Thyroid gland (tissue), 4 donors: ENCODE measurements around the gene SCP2. TPM values are rescaled to one million over a fixed set of nuclear protein-coding genes. Genes with fewer than 3 reads are reported as not detected.
A peak's percentile ranks its signal among the peaks of the same experiment; 100 is the strongest.

Experiments
- DNase-seq, 2 donors: peaks; one replicate each; pipeline ENCODE4 v3.0.0-alpha.2; 2019
- H3K27ac ChIP-seq, 3 donors: fragments of 200-600 bp; sonication (generic); 1 replicate in 2 of 3; 2 replicates in 1 of 3; pipeline ENCODE4 v1.5.1; 2016 to 2019; ENCODE audit warnings: mild to moderate bottlenecking in 1 of 3, moderate library complexity in 1 of 3
- H3K27me3 ChIP-seq: fragments of 200-600 bp; sonication (generic); one replicate; pipeline ENCODE4 v1.5.1; 2019
- H3K36me3 ChIP-seq, 2 donors: fragments of 200-600 bp; sonication (generic); one replicate each; pipeline ENCODE4 v1.5.1; 2016 to 2019
- H3K4me1 ChIP-seq, 2 donors: fragments of 200-600 bp; sonication (generic); one replicate each; pipeline ENCODE4 v1.5.1; 2017 to 2019
- H3K4me3 ChIP-seq, 3 donors: fragments of 200-600 bp; sonication (generic); replicated peaks in 1 of 3; 1 replicate in 2 of 3; 2 replicates in 1 of 3; pipeline ENCODE4 v1.5.1; 2016; ENCODE audit warnings: mild to moderate bottlenecking in 1 of 3
- H3K9me3 ChIP-seq: fragments of 200-600 bp; sonication (generic); one replicate; pipeline ENCODE4 v1.5.1; 2017
- POLR2A ChIP-seq, 2 donors: fragments of 450-650 bp; IDR thresholded peaks; one replicate each; pipeline ENCODE4 v1.6.1; 2017; ENCODE audit warnings: antibody characterized with exemption in 2 of 2, mild to moderate bottlenecking in 2 of 2, moderate library complexity in 1 of 2
- WGBS, 2 donors: methylation state at CpG; one replicate each; pipeline ENCODE4 v1.1.5; 2017; 5-methylcytosine and 5-hydroxymethylcytosine counted together
- intact Hi-C: fragments of 100-400 bp; cut with DNase I; formaldehyde crosslinking; loops from one replicate; pipeline ENCODE4 v1.15.1; 2023
- total RNA-seq, 4 donors: library from RNA; depleted of rRNA; stranded (reverse); fragments of >200 nt; gene quantifications; one replicate each; pipeline ENCODE4 v1.2.3, GENCODE V29; 2016
- TF ChIP-seq, protein P1 (sequence below), 6 experiments: fragments of 200-600 bp in 3 of 6; fragments of 450-650 bp in 3 of 6; sonication (generic) in 3 of 6; IDR thresholded peaks; one replicate each; pipeline ENCODE4 v1.5.1; 2016 to 2019; ENCODE audit warnings: antibody characterized with exemption in 6 of 6, mild to moderate bottlenecking in 2 of 6, inconsistent platforms in 1 of 6, moderate library complexity in 1 of 6

The SCP2 gene
- total RNA-seq, 4 donors from 2014 or later, result 114 to 181 (median 164) TPM

DNA sequence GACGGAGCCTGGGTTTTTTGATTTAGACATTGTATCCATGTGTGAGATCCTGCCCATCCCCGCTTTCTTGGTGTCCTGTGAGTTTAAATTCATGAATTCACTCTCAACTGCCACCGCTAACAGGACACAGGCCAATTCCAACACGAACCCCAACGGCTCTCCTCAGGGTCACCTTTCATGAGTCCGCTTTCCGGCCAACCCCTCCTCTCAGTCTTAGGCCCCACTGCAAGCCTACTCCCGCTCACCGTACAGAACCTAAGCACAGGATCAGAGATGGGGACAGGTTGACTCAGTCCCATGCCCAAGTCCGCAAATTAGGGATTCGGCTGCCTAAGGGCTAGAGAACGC, 238 bp upstream of the SCP2 start:
- peak overlapping the region in 2 of 3 donors; percentile 36 to 65 for H3K4me3 ChIP-seq
- H3K9me3 ChIP-seq, result no peaks in the 10 kb centered on the region
- no peaks in the 10 kb centered on the region for H3K27me3 ChIP-seq
- intact Hi-C loops, result loop anchor here (10.0 kb wide), 1 partner anchor 258 kb away; no protein-coding TSS in a partner anchor
- TF ChIP-seq, protein P1, sequence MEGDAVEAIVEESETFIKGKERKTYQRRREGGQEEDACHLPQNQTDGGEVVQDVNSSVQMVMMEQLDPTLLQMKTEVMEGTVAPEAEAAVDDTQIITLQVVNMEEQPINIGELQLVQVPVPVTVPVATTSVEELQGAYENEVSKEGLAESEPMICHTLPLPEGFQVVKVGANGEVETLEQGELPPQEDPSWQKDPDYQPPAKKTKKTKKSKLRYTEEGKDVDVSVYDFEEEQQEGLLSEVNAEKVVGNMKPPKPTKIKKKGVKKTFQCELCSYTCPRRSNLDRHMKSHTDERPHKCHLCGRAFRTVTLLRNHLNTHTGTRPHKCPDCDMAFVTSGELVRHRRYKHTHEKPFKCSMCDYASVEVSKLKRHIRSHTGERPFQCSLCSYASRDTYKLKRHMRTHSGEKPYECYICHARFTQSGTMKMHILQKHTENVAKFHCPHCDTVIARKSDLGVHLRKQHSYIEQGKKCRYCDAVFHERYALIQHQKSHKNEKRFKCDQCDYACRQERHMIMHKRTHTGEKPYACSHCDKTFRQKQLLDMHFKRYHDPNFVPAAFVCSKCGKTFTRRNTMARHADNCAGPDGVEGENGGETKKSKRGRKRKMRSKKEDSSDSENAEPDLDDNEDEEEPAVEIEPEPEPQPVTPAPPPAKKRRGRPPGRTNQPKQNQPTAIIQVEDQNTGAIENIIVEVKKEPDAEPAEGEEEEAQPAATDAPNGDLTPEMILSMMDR (IDR thresholded peaks at IDR 0.05), result no peak
- peak overlapping the region in 2 of 3 donors; percentile 54 to 69 for H3K27ac ChIP-seq
- no peak for DNase-seq
- H3K36me3 ChIP-seq, result no peaks in the 10 kb centered on the region
- 23% methylated on average over 9 to 10 of the region's 12 CpGs for WGBS, 2 donors
- H3K4me1 ChIP-seq, result peaks cover 11 to 29% of the 10 kb centered on the region in 2 donors

DNA sequence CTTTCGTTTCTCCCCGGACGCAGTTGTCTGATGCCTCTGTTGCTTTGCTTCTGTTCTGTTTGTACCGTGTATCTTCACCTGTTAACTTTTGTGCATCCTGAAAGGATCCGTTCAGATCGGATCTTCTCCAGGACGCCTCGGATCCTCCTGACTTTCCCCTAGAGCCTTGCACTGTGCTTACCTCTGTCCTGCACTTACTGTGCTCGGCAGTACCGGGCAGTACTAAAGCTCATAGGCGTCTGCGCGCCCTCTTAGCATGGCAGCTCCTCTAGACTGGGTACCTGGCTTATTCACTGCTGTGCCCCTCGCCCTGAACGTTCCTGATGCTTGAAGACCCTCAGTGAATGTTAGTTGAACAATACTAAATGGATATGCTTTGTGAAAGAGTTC, 934 bp downstream of the SCP2 start:
- Histone ChIP-seq H3K27me3 (no peaks in the 10 kb centered on the region), H3K36me3 (no peaks in the 10 kb centered on the region), H3K4me3 (peak overlapping the region; percentile 24 to 65 (median 53)), H3K4me1 (peaks cover 11 to 23% of the 10 kb centered on the region in 2 donors), H3K27ac (peak overlapping the region in 2 of 3 donors; percentile 54 to 69), H3K9me3 (no peaks in the 10 kb centered on the region)
- intact Hi-C loops, result loop anchor here (10.0 kb wide), 1 partner anchor 257 kb away; no protein-coding TSS in a partner anchor
- TF ChIP-seq POLR2A (IDR thresholded peaks at IDR 0.05), result no peak
- TF ChIP-seq, protein P1 (IDR thresholded peaks at IDR 0.05), result no peak
- 26 to 31% methylated on average over 15 of the region's 15 CpGs for WGBS, 2 donors
- no peak for DNase-seq

DNA sequence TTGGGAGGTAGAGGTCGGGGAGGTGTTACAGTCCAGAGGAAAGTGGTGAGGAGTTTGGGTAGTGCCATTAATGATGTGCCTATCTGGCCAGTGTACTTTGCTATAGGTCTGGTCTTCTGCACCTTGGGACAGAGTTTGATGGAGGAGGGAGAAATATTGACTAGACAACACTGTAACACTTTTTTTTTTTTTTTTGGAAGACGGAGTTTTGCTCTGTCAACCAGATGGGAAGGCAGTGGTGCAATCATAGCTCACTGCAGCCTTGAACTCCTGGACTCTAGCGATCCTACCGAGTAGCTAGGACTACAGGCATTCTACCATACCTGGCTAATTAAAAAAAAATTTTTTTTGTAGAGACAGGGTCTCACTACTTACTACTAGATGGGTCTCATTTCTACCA, 1.9 kb downstream of the SCP2 start:
- H3K36me3 ChIP-seq, result no peaks in the 10 kb centered on the region
- peaks cover 11 to 23% of the 10 kb centered on the region in 2 donors for H3K4me1 ChIP-seq
- 98% methylated on average over 4 of the region's 4 CpGs for WGBS, 2 donors
- no peak overlapping the region for H3K4me3 ChIP-seq
- no peak for TF ChIP-seq POLR2A (IDR thresholded peaks at IDR 0.05)
- TF ChIP-seq, protein P1 (IDR thresholded peaks at IDR 0.05), result no peak
- H3K27me3 ChIP-seq, result no peaks in the 10 kb centered on the region
- no peak for DNase-seq
- no peak overlapping the region for H3K27ac ChIP-seq
- no peaks in the 10 kb centered on the region for H3K9me3 ChIP-seq
- intact Hi-C loops, result loop anchor here (10.0 kb wide), 1 partner anchor 256 kb away; no protein-coding TSS in a partner anchor

DNA sequence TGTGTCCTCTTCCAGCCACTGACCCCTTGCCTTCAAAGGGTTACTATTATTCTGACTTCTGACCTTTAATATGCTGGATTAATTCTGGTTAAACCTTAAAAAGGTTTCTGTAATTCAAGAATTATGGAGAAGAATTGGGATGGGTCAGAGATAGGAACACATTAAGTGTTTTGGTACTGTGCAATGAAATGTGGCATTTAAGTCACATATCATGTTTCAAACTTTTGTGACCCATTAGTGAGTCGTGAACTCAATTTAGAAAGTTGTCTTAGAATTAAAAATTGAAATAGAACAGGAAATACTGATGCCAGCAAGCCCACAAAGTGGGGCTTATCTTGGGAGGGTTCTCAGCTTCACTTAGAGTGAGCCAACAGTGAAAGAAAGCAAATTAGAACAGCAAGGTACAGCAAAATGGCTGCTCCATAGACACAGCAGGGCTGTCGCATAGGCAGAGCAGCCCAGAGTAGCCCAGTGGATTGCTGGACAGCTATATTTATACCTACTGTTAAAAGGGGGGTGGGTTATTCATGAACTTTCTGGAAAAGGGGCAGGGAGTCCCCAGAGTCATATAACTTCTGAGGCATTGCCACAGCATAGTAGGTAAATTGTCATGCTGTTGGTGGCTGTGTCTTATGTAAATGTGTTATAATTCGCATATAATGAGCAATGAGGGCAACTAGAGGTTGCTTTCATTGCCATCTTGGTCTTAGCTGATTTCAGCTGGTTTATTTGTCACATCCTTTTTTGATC, 10.5 kb downstream of the SCP2 start:
- Histone ChIP-seq H3K27me3 (no peaks in the 10 kb centered on the region), H3K9me3 (no peaks in the 10 kb centered on the region), H3K4me1 (no peaks in the 10 kb centered on the region), H3K4me3 (no peak overlapping the region), H3K36me3 (no peaks in the 10 kb centered on the region), H3K27ac (no peak overlapping the region)
- intact Hi-C loops, result no loop called here
- WGBS, 2 donors, result 89 to 90% methylated on average over 3 of the region's 3 CpGs
- TF ChIP-seq POLR2A (IDR thresholded peaks at IDR 0.05), result no peak
- TF ChIP-seq, protein P1 (IDR thresholded peaks at IDR 0.05), result no peak
- no peak for DNase-seq

DNA sequence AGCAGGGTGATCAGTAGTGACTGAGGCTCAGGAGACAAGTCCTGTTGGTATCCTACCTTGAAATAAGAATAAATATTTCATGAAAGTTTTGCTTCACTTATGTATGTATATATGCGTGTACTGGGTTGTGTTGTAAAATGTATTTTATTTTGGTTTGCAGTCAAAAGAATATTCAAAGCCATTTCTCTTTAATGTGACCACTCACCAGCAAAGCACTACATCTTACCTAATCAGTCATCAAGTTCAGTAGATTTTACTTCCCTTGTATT, 11.0 kb downstream of the SCP2 start:
- Histone ChIP-seq H3K9me3 (no peaks in the 10 kb centered on the region), H3K27me3 (no peaks in the 10 kb centered on the region), H3K27ac (no peak overlapping the region), H3K36me3 (no peaks in the 10 kb centered on the region), H3K4me1 (no peaks in the 10 kb centered on the region), H3K4me3 (no peak overlapping the region)
- 94 to 97% methylated on average over 1 of the region's 1 CpG for WGBS, 2 donors
- intact Hi-C loops, result no loop called here
- TF ChIP-seq, protein P1 (IDR thresholded peaks at IDR 0.05), result no peak
- TF ChIP-seq POLR2A (IDR thresholded peaks at IDR 0.05), result no peak
- no peak for DNase-seq
